ENCODE results near the gene OPA3. TPM values are rescaled to one million over a fixed set of nuclear protein-coding genes. Genes with fewer than 3 reads are reported as not detected.

OPA3 gene
- total RNA-seq, 1 experiment from 2014 or later, result 10.1 TPM

DNA sequence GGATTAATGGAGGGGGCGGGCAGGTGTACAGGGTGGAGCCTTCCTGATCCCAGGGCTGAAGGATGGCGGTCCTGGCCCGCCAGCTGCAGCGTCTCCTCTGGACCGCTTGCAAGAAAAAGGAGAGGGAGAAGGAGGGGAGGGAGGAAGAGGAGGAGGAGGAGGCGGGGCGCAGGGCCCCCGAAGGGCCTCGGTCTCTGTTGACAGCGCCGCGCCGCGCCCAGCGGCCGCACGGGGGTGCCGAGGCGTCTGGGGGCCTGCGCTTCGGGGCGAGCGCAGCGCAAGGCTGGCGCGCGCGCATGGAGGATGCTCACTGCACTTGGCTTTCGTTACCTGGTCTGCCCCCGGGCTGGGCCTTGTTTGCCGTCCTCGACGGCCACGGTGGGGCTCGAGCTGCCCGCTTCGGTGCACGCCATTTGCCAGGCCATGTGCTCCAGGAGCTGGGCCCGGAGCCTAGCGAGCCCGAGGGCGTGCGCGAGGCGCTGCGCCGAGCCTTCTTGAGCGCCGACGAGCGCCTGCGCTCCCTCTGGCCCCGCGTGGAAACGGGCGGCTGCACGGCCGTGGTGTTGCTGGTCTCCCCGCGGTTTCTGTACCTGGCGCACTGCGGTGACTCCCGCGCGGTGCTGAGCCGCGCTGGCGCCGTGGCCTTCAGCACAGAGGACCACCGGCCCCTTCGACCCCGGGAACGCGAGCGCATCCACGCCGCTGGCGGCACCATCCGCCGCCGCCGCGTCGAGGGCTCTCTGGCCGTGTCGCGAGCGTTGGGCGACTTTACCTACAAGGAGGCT is 86.0 kb downstream of the OPA3 start, which contains the start of gene PPM1N (continued):
- TF ChIP-seq, protein P1, sequence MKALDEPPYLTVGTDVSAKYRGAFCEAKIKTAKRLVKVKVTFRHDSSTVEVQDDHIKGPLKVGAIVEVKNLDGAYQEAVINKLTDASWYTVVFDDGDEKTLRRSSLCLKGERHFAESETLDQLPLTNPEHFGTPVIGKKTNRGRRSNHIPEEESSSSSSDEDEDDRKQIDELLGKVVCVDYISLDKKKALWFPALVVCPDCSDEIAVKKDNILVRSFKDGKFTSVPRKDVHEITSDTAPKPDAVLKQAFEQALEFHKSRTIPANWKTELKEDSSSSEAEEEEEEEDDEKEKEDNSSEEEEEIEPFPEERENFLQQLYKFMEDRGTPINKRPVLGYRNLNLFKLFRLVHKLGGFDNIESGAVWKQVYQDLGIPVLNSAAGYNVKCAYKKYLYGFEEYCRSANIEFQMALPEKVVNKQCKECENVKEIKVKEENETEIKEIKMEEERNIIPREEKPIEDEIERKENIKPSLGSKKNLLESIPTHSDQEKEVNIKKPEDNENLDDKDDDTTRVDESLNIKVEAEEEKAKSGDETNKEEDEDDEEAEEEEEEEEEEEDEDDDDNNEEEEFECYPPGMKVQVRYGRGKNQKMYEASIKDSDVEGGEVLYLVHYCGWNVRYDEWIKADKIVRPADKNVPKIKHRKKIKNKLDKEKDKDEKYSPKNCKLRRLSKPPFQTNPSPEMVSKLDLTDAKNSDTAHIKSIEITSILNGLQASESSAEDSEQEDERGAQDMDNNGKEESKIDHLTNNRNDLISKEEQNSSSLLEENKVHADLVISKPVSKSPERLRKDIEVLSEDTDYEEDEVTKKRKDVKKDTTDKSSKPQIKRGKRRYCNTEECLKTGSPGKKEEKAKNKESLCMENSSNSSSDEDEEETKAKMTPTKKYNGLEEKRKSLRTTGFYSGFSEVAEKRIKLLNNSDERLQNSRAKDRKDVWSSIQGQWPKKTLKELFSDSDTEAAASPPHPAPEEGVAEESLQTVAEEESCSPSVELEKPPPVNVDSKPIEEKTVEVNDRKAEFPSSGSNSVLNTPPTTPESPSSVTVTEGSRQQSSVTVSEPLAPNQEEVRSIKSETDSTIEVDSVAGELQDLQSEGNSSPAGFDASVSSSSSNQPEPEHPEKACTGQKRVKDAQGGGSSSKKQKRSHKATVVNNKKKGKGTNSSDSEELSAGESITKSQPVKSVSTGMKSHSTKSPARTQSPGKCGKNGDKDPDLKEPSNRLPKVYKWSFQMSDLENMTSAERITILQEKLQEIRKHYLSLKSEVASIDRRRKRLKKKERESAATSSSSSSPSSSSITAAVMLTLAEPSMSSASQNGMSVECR (CRISPR knock-in tag; IDR thresholded peaks at IDR 0.05; ENCODE audit: borderline replicate concordance), result peak; percentile 89
- TF ChIP-seq, protein P2, sequence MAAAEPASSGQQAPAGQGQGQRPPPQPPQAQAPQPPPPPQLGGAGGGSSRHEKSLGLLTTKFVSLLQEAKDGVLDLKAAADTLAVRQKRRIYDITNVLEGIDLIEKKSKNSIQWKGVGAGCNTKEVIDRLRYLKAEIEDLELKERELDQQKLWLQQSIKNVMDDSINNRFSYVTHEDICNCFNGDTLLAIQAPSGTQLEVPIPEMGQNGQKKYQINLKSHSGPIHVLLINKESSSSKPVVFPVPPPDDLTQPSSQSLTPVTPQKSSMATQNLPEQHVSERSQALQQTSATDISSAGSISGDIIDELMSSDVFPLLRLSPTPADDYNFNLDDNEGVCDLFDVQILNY (CRISPR knock-in tag; IDR thresholded peaks at IDR 0.05), result peak; percentile 84; the same call in 1 of the 2 replicates
- peak; percentile 68; the same call in 1 of the 2 replicates for TF ChIP-seq RELA (CRISPR knock-in tag; IDR thresholded peaks at IDR 0.05; ENCODE audit: borderline replicate concordance)
- TF ChIP-seq KAT7 (CRISPR knock-in tag; IDR thresholded peaks at IDR 0.05; ENCODE audit: borderline replicate concordance), result no peak
- TF ChIP-seq, protein P3, sequence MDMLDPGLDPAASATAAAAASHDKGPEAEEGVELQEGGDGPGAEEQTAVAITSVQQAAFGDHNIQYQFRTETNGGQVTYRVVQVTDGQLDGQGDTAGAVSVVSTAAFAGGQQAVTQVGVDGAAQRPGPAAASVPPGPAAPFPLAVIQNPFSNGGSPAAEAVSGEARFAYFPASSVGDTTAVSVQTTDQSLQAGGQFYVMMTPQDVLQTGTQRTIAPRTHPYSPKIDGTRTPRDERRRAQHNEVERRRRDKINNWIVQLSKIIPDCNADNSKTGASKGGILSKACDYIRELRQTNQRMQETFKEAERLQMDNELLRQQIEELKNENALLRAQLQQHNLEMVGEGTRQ (CRISPR knock-in tag; IDR thresholded peaks at IDR 0.05), result no peak; the same call in 1 of the 2 replicates
- TF ChIP-seq FOXK1 (CRISPR knock-in tag; IDR thresholded peaks at IDR 0.05), result peak; percentile 92
- peak; percentile 96 for TF ChIP-seq JUN (CRISPR knock-in tag; IDR thresholded peaks at IDR 0.05)
- TF ChIP-seq NFYB (CRISPR knock-in tag; conservative IDR thresholded peaks at IDR 0.05; ENCODE audit: low read depth), result peak; percentile 40; the same call in 1 of the 2 replicates
- 0 out of 2 replicates have a peak, but pooled peaks have one; percentile 74 for TF ChIP-seq SMAD3 (CRISPR knock-in tag; IDR thresholded peaks at IDR 0.05; ENCODE audit: borderline replicate concordance)
- peak; percentile 95 for TF ChIP-seq FOXP1 (CRISPR knock-in tag; IDR thresholded peaks at IDR 0.05; ENCODE audit: borderline replicate concordance)
- TF ChIP-seq, protein P4, sequence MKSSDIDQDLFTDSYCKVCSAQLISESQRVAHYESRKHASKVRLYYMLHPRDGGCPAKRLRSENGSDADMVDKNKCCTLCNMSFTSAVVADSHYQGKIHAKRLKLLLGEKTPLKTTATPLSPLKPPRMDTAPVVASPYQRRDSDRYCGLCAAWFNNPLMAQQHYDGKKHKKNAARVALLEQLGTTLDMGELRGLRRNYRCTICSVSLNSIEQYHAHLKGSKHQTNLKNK (CRISPR knock-in tag; IDR thresholded peaks at IDR 0.05), result no peak
- TF ChIP-seq MYBL2 (CRISPR knock-in tag; IDR thresholded peaks at IDR 0.05), result peak; percentile 10; the same call in 1 of the 2 replicates
- TF ChIP-seq, protein P5, sequence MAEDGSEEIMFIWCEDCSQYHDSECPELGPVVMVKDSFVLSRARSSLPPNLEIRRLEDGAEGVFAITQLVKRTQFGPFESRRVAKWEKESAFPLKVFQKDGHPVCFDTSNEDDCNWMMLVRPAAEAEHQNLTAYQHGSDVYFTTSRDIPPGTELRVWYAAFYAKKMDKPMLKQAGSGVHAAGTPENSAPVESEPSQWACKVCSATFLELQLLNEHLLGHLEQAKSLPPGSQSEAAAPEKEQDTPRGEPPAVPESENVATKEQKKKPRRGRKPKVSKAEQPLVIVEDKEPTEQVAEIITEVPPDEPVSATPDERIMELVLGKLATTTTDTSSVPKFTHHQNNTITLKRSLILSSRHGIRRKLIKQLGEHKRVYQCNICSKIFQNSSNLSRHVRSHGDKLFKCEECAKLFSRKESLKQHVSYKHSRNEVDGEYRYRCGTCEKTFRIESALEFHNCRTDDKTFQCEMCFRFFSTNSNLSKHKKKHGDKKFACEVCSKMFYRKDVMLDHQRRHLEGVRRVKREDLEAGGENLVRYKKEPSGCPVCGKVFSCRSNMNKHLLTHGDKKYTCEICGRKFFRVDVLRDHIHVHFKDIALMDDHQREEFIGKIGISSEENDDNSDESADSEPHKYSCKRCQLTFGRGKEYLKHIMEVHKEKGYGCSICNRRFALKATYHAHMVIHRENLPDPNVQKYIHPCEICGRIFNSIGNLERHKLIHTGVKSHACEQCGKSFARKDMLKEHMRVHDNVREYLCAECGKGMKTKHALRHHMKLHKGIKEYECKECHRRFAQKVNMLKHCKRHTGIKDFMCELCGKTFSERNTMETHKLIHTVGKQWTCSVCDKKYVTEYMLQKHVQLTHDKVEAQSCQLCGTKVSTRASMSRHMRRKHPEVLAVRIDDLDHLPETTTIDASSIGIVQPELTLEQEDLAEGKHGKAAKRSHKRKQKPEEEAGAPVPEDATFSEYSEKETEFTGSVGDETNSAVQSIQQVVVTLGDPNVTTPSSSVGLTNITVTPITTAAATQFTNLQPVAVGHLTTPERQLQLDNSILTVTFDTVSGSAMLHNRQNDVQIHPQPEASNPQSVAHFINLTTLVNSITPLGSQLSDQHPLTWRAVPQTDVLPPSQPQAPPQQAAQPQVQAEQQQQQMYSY (CRISPR knock-in tag; IDR thresholded peaks at IDR 0.05), result peak; percentile 51; the same call in 1 of the 2 replicates
- TF ChIP-seq, protein P6, sequence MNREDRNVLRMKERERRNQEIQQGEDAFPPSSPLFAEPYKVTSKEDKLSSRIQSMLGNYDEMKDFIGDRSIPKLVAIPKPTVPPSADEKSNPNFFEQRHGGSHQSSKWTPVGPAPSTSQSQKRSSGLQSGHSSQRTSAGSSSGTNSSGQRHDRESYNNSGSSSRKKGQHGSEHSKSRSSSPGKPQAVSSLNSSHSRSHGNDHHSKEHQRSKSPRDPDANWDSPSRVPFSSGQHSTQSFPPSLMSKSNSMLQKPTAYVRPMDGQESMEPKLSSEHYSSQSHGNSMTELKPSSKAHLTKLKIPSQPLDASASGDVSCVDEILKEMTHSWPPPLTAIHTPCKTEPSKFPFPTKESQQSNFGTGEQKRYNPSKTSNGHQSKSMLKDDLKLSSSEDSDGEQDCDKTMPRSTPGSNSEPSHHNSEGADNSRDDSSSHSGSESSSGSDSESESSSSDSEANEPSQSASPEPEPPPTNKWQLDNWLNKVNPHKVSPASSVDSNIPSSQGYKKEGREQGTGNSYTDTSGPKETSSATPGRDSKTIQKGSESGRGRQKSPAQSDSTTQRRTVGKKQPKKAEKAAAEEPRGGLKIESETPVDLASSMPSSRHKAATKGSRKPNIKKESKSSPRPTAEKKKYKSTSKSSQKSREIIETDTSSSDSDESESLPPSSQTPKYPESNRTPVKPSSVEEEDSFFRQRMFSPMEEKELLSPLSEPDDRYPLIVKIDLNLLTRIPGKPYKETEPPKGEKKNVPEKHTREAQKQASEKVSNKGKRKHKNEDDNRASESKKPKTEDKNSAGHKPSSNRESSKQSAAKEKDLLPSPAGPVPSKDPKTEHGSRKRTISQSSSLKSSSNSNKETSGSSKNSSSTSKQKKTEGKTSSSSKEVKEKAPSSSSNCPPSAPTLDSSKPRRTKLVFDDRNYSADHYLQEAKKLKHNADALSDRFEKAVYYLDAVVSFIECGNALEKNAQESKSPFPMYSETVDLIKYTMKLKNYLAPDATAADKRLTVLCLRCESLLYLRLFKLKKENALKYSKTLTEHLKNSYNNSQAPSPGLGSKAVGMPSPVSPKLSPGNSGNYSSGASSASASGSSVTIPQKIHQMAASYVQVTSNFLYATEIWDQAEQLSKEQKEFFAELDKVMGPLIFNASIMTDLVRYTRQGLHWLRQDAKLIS (CRISPR knock-in tag; IDR thresholded peaks at IDR 0.05; ENCODE audit: borderline replicate concordance), result no peak
- TF ChIP-seq GABPB1 (CRISPR knock-in tag; IDR thresholded peaks at IDR 0.05), result no peak
- TF ChIP-seq, protein P7, sequence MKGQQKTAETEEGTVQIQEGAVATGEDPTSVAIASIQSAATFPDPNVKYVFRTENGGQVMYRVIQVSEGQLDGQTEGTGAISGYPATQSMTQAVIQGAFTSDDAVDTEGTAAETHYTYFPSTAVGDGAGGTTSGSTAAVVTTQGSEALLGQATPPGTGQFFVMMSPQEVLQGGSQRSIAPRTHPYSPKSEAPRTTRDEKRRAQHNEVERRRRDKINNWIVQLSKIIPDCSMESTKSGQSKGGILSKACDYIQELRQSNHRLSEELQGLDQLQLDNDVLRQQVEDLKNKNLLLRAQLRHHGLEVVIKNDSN (CRISPR knock-in tag; IDR thresholded peaks at IDR 0.05), result peak; percentile 27; the same call in 1 of the 2 replicates
- TF ChIP-seq HMGA2 (CRISPR knock-in tag; IDR thresholded peaks at IDR 0.05), result no peak
- TF ChIP-seq, protein P8, sequence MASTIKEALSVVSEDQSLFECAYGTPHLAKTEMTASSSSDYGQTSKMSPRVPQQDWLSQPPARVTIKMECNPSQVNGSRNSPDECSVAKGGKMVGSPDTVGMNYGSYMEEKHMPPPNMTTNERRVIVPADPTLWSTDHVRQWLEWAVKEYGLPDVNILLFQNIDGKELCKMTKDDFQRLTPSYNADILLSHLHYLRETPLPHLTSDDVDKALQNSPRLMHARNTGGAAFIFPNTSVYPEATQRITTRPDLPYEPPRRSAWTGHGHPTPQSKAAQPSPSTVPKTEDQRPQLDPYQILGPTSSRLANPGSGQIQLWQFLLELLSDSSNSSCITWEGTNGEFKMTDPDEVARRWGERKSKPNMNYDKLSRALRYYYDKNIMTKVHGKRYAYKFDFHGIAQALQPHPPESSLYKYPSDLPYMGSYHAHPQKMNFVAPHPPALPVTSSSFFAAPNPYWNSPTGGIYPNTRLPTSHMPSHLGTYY (CRISPR knock-in tag; IDR thresholded peaks at IDR 0.05), result no peak
- peak; percentile 93; the same call in 1 of the 2 replicates for TF ChIP-seq ESRRA (CRISPR knock-in tag; IDR thresholded peaks at IDR 0.05; ENCODE audit: borderline replicate concordance)
- peak; percentile 89 for TF ChIP-seq ZBTB21 (CRISPR knock-in tag; IDR thresholded peaks at IDR 0.05; ENCODE audit: borderline replicate concordance)
- TF ChIP-seq TP53 (CRISPR knock-in tag; IDR thresholded peaks at IDR 0.05), result no peak; the same call in none of the 2 replicates

Data from WTC11 (cell line).